Osteoblast (primary cell): ENCODE data around the gene GPR89B. TPM values are rescaled to one million over a fixed set of nuclear protein-coding genes. Genes with fewer than 3 reads are reported as not detected.
A peak's percentile ranks its signal among the peaks of the same experiment; 100 is the strongest.

Source experiments
- DNase-seq: peaks from one replicate; pipeline ENCODE4 v3.0.0; 2011; ENCODE audit warnings: low spot score, mixed read lengths; ENCODE audit not compliant: insufficient read length; ENCODE audit errors: missing footprints
- H2AFZ ChIP-seq: 2 replicates; pipeline ENCODE4 v1.6.0; 2011; ENCODE audit warnings: mild to moderate bottlenecking, low read length
- H3K27ac ChIP-seq: 2 replicates; pipeline ENCODE4 v1.5.1; 2011; ENCODE audit warnings: mild to moderate bottlenecking, low read depth, low read length, moderate library complexity
- H3K27me3 ChIP-seq: 2 replicates; pipeline ENCODE4 v1.6.0; 2012; ENCODE audit warnings: mild to moderate bottlenecking, control low read depth, inconsistent platforms, low read length, moderate library complexity; ENCODE audit not compliant: insufficient read depth
- H3K36me3 ChIP-seq: 2 replicates; pipeline ENCODE4 v1.5.1; 2011; ENCODE audit warnings: mild to moderate bottlenecking, low read length, control low read depth, moderate library complexity; ENCODE audit not compliant: insufficient read depth
- H3K4me1 ChIP-seq: 2 replicates; pipeline ENCODE4 v1.5.1; 2011; ENCODE audit warnings: mild to moderate bottlenecking, low read length, control low read depth, moderate library complexity; ENCODE audit not compliant: insufficient read depth
- H3K4me2 ChIP-seq: 2 replicates; pipeline ENCODE4 v1.6.0; 2011; ENCODE audit warnings: mild to moderate bottlenecking, low read length; ENCODE audit not compliant: insufficient read depth
- H3K4me3 ChIP-seq: fragments of 200-600 bp; sonication (generic); 3 replicates; pipeline ENCODE4 v1.5.1; 2012; ENCODE audit warnings: mild to moderate bottlenecking, low read length, inconsistent platforms; ENCODE audit not compliant: insufficient read depth
- H3K79me2 ChIP-seq: 2 replicates; pipeline ENCODE4 v1.6.0; 2012; ENCODE audit warnings: mild to moderate bottlenecking, low read length, control low read depth, inconsistent platforms; ENCODE audit not compliant: insufficient read depth
- H3K9me3 ChIP-seq: 2 replicates; pipeline ENCODE4 v1.5.1; 2011; ENCODE audit warnings: low read depth, low read length, control low read depth
- H4K20me1 ChIP-seq: 2 replicates; pipeline ENCODE4 v1.6.0; 2012; ENCODE audit warnings: mild to moderate bottlenecking, low read length, control low read depth; ENCODE audit not compliant: insufficient read depth
- total RNA-seq: library from RNA; depleted of rRNA; stranded (reverse); fragments of >200 nt; gene quantifications from 2 replicates; pipeline ENCODE4 v1.2.3, GENCODE V29; 2012
- TF ChIP-seq, protein P1 (sequence below): IDR thresholded peaks from 2 replicates; pipeline ENCODE4 v1.5.1; 2011; ENCODE audit warnings: mild to moderate bottlenecking, low read depth, low read length, moderate library complexity; ENCODE audit errors: extremely low read depth

GPR89B gene
- total RNA-seq, 1 donor, result 11.9 TPM

DNA sequence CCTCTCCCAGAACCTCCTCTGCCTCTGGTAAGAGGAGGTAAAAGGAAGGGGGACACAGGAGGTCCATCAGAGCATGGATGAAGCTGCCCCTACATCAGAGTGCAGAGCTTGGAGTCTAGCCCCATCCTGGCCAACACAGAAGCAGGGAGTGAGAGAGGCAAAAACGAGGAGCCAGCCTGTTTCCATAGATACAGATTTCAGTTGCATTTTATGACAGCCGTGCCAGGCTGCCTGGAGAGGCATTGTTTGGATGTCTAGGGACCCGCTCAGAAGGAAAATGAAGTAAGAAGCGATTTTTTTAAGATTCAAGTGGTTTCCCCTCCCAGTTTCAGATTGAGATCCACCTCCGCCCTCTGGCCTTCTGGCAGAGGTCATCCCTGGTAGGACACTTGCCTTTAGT, 37.1 kb upstream of the GPR89B start:
- no peak overlapping the region for H3K4me3 ChIP-seq
- TF ChIP-seq, protein P1, sequence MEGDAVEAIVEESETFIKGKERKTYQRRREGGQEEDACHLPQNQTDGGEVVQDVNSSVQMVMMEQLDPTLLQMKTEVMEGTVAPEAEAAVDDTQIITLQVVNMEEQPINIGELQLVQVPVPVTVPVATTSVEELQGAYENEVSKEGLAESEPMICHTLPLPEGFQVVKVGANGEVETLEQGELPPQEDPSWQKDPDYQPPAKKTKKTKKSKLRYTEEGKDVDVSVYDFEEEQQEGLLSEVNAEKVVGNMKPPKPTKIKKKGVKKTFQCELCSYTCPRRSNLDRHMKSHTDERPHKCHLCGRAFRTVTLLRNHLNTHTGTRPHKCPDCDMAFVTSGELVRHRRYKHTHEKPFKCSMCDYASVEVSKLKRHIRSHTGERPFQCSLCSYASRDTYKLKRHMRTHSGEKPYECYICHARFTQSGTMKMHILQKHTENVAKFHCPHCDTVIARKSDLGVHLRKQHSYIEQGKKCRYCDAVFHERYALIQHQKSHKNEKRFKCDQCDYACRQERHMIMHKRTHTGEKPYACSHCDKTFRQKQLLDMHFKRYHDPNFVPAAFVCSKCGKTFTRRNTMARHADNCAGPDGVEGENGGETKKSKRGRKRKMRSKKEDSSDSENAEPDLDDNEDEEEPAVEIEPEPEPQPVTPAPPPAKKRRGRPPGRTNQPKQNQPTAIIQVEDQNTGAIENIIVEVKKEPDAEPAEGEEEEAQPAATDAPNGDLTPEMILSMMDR, result no peak

DNA sequence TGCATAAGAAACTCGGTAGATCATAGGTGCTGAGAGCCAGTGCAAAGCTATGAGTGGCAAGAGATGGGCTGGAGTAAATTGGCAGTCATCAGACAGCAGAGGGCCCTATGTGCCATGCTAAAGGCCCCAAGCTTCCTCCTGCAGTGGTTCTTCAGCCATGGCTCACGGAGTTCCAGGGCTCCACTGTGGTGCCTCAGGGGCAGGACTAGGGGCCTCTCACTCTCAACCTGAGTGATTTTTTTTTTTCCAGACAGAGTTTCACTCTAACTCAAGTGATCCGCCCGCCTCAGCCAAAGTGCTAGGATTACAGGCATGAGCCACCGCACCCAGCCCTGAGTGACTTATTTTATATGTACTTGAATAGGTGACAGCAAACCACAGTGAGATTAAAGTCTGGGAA, 36.0 kb upstream of the GPR89B start:
- H3K27ac ChIP-seq, result no peak overlapping the region
- no peaks in the 10 kb centered on the region for H3K9me3 ChIP-seq
- H3K4me3 ChIP-seq, result no peak overlapping the region
- no peak for DNase-seq
- H2AFZ ChIP-seq, result no peak overlapping the region
- H4K20me1 ChIP-seq, result no peaks in the 10 kb centered on the region
- TF ChIP-seq, protein P1, result no peak
- no peak overlapping the region for H3K4me2 ChIP-seq
- H3K4me1 ChIP-seq, result no peaks in the 10 kb centered on the region
- no peaks in the 10 kb centered on the region for H3K79me2 ChIP-seq
- H3K27me3 ChIP-seq, result no peaks in the 10 kb centered on the region
- no peaks in the 10 kb centered on the region for H3K36me3 ChIP-seq

More for the DNA sequence above, 37.1 kb upstream of the GPR89B start:
- Histone ChIP-seq H4K20me1 (no peaks in the 10 kb centered on the region), H3K79me2 (no peaks in the 10 kb centered on the region), H3K27me3 (no peaks in the 10 kb centered on the region), H3K4me2 (no peak overlapping the region), H2AFZ (no peak overlapping the region), H3K27ac (no peak overlapping the region), H3K4me1 (no peaks in the 10 kb centered on the region), H3K9me3 (no peaks in the 10 kb centered on the region), H3K36me3 (no peaks in the 10 kb centered on the region)
- no peak for DNase-seq

DNA sequence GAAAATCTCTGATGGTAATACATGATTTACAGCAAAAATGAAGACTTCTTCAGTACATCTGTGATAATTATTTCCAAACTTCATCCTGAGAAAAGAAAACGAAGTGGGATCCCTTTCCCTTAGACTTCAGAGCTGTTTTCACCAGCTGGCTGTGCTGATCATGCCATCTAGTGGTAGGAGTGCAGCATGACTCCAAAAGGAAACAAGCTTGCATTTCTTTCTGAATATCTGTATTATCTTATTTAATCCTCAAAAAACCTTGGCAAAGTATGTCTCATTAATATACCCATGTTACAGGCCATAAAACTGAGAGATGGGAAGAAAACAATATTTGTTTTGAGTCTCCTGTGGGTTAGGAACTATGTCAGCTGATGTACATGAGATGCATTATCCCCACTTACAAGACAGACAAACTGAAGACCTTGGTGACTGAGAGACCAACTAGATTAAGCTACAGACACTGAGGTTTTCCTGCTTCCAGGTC, 35.4 kb upstream of the GPR89B start:
- peak overlapping the region; percentile 0 for H2AFZ ChIP-seq
- TF ChIP-seq, protein P1, result no peak
- H3K4me3 ChIP-seq, result no peak overlapping the region
- H3K36me3 ChIP-seq, result no peaks in the 10 kb centered on the region
- H3K27ac ChIP-seq, result no peak overlapping the region
- H3K27me3 ChIP-seq, result no peaks in the 10 kb centered on the region
- no peaks in the 10 kb centered on the region for H3K4me1 ChIP-seq
- no peak for DNase-seq
- H3K79me2 ChIP-seq, result no peaks in the 10 kb centered on the region
- H3K9me3 ChIP-seq, result no peaks in the 10 kb centered on the region
- H4K20me1 ChIP-seq, result no peaks in the 10 kb centered on the region
- H3K4me2 ChIP-seq, result no peak overlapping the region

DNA sequence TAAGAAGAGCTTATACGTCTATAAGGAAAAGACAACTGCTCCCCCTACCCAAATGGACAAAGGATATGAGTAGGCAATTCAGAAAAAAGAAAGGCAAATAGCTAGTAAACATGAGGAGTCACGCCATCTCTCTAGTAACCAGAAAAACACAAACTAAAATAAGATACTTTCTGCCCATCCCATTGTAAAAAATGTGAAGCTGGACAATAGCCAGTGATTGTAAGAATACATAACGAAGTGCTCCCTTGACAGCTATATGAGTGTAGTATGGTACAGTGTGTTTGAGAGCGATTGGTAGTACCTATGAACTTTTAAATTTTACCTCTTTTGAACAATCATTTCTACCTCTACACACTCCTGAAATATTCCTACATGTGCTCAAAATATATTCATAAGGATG, 33.1 kb upstream of the GPR89B start:
- H3K79me2 ChIP-seq, result no peaks in the 10 kb centered on the region
- no peak overlapping the region for H3K4me3 ChIP-seq
- H3K4me2 ChIP-seq, result no peak overlapping the region
- no peaks in the 10 kb centered on the region for H3K9me3 ChIP-seq
- no peaks in the 10 kb centered on the region for H3K4me1 ChIP-seq
- no peaks in the 10 kb centered on the region for H3K27me3 ChIP-seq
- no peak overlapping the region for H2AFZ ChIP-seq
- H3K27ac ChIP-seq, result no peak overlapping the region
- H3K36me3 ChIP-seq, result no peaks in the 10 kb centered on the region
- TF ChIP-seq, protein P1, result no peak
- H4K20me1 ChIP-seq, result no peaks in the 10 kb centered on the region
- DNase-seq, result no peak
